GM18517 (cell line): ENCODE data around the gene INS.
"Not testable (repeated sequence)": the region's sequence is repeated elsewhere in the genome, so short reads cannot be mapped to it uniquely, and the experiment has no call there.

Experiments used
- ATAC-seq: cut with Tn5 transposase; IDR thresholded peaks from one replicate; pipeline ENCODE4 v1.9.1; 2021; ENCODE audit warnings: mild to moderate bottlenecking, moderate library complexity; ENCODE audit not compliant: unreplicated experiment

The INS gene

DNA sequence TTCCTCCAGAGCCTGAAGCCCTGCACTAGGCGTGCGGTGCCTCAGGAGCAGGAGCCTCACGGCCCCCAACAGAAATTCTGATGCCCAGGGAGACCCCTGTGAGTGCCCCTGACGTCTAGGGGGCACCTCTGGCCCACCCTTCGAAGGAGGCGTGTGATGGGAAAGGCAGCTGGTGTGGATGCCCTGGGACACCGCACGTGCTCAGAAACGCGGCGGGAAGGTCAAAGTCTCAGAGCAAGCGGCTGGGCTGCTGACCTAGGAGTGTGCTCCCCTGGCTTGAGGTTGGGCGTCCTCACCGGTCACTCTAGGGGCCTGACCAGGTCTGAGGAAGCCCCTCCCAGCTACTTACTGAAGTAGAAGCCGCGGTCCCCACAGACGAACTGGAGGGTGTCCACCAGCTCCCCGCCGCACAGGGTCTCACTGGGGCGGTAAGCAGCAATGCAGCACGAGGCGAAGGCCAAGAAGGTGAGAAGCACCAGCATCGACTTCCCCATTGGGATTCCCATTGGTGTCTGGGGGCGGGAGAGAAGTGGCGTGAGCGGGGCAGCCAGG, 25.9 kb downstream of the INS start:
- no peak for ATAC-seq

DNA sequence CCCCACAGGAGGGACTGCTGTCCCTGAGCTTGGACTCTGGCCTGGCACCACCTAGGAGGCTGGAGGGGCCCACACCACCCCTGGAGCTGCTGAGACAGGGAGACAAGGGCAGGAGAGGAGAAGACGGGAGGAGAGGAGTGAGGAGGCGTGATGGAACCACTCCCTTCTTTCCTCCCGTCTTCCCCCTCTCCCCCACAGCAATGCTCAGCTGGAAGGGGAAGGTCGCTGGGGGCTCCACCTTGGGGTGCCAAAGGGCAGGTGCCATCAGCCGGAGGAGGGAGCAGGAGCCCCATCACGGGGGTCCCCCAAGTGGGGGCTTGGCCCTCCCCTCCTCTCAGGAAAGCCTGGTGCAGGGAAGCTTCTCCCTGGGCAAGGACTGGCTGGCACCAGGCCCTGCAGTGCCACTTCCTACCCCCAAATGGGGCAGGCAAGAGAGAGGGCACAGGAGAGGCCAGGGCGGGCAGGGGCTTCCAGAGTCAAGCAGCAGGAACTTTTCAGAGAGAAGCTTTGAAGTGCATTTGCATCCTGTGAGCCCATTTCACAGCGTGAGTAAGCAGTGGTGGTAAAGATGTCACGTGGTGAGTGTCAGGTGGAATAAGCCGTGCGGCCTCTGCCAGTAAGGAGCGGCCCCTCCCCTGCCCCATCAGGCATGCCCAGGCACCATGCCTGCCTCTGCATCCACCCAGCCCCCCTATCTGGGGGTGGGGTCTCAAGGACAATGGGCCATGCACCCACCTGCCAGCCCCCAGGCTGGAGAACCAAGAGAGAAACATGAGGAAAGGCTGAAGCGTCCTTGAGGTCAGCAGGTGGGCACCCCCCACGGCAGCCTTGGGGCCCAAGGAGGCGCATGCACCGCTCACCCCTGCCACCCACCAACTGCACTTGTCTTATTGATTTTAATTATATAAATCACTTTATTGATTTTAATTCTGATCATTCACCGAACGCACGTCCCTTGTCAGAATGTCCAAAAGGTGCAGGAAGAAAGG, 26.7 kb downstream of the INS start:
- ATAC-seq = no peak

DNA sequence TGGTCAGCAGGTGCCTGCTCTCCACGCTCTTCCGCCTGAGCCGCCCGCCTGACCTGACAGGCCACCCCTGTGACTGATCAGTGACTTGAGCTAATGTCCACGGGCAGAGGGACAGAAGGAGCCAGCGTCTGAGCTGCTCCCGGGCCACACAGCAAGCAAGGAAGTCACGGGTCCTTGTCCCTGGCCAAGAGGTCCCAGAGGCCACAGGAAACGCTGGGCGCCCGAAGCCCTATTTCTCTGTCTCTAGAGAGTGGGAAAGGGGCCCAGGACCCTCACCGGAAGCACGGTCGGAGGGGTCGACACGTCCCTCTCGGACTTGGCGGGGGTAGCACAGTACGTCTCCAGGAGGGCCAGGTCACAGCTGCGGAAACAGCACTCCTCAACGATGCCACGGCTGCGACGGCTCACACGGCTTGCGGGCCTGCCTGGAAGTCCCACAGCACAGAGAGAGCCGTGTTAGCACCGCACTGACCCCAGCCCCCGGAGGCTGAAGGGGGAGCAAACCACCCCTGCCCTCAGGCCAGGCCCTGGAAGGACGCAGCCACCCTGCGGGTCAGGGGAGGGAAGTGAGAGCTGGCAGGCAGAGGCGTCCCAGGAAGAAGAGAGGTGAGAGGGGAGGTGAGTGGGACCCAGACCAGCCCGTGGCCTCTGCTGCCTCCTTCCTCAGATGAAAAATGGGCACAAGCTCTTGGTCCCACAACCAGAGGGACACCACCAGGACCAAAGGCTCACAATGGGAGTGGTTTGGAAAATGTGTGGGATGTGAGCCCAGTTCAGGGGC, 27.6 kb downstream of the INS start:
- no peak for ATAC-seq

DNA sequence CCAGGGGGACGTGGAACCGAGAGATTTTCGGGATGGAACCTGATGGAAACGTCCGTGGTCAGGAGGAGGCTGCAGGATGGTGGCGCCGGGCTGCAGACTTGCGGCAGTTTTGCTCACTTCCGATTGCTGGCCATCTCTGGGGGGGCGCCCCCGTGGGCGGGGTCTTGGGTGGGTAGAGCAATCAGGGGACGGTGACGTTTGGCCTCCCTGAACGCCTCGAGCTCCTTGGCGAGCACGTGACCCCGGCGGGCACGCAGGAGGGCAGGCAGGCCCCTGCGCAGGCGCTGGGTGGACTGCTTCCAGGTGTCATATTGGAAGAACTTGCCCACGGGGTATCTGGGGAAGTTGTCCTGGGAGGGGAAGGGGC, 28.2 kb downstream of the INS start:
- no peak for ATAC-seq

DNA sequence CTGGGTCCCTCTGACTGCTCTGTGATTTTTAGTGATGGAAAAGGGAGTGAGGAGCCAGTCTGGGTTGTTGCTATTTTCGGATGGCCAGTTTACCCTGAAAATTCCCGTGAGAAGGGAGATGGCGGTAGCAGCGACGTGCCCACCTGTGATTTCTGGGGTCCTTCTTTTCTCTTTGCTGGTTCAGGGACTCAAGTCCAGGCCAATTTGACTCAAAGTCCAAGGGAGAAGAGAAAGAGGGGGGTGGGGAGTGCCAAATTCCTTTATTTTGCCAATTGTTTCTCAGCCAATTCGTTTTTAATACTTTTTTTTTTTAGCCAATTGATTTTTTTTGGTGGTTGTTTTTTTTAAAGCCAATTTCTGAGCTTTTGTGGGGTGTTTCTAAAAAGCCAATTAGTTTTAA, 28.8 kb downstream of the INS start:
- ATAC-seq = no peak

DNA sequence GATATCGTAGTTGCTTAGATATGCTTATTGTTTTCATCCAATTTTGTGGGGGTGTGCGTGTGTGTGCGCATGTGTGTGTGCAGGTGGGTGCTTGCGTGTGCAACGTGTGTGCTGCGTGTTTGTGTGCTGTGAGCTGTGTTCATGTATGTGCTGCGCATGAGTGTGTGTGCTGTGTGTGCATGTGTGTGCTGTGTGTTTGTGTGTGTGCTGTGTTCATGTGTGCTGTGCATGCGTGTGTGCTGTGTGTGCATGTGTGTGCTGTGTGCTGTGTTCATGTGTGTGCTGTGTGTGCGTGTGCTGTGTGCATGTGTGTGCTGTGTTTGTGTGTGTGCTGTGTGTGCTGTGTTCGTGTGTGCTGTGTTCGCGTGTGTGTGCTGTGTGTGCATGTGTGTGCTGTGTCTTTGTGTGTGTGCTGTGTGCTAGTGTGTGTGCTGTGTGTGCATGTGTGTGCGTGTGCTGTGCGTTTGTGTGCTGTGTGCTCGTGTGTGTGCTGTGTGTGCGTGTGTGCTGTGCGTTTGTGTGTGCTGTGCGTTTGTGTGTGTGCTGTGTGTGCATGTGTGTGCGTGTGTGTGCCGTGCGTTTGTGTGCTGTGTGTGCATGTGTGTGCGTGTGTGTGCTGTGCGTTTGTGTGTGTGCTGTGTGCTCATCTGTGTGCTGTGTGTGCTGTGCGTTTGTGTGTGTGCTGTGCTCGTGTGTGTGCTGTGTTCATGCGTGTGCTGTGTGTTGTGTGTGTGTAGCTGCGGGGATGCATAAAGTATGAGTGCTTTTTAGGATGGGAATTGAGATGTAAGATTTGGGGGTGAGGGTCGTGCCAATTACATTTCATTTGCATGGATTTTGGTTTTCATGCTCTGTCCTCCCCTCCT, 29.4 kb downstream of the INS start:
- no peak for ATAC-seq

DNA sequence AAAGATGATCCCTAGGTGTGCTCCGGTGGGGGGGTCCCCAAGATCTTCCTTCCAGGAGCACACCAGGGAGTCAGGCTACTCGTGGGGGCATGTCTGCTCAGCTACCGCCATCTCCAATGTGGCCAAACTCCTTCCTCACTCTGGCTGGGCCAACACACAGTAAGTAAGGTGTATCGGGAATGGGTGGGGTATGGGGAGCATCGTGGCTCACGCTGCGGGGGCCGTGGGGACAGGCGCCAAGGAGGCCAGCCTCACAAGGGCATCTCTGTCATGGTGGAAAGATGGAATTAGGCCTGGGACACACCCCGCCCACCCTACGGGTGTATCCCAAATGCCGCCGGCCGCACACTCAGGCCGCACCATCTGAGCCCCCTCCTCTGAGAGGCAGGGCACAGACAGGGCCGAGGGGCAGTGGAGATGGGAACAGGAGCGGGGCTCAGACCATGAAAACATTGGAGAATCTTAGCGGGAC, 30.1 kb downstream of the INS start:
- ATAC-seq = no peak

DNA sequence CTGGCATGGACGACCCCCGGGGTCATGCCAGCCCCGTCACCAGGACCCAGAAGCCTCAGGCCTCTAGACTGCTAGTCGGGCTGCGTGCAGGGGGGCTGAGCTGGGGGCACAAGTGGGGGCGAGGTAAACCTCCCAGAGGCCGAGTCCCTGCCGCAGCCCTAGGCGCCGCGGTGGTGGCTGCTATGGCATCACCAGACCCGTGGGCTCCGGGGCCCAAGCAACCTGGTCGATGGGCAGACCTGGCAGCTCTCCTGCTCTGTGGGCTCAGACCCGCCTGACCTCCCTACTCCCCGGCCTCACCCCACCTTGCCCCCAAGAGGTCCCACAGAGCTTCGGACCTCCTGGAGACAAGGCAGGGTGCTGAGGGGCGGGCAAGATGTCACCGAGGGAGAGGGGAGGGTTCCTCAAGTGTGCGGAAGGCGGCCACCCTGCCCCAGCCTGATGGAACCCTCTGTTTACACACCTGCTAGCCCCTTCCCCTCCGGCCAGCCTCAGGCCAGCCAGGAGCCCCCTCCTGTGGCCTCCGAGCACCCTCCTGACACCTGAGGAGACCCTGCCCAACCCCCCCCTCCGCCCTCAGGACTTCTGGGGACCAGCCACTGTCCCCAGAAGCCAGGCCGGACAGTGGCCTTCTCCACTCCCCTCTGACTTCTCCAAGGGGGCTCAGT, 31.2 kb downstream of the INS start:
- no peak for ATAC-seq

DNA sequence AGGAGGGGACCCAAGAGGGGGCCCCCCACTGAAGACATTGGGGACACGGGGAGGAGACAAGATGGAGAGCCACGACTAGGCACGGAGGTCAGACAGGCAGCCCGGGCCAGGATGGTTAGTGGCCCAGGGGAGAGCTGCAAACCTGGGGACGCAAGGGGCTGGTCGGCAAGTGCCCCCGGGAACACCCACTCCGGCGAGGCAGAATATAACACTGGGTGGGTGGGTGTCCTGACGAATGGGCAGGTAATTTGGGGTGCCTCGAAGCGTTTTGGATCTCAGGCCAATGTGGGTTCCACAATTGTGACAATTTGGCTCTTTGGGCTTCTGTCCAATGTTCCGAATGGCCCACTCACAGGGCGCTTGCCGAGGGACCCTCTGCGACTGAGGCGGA, 31.7 kb downstream of the INS start:
- ATAC-seq = no peak

DNA sequence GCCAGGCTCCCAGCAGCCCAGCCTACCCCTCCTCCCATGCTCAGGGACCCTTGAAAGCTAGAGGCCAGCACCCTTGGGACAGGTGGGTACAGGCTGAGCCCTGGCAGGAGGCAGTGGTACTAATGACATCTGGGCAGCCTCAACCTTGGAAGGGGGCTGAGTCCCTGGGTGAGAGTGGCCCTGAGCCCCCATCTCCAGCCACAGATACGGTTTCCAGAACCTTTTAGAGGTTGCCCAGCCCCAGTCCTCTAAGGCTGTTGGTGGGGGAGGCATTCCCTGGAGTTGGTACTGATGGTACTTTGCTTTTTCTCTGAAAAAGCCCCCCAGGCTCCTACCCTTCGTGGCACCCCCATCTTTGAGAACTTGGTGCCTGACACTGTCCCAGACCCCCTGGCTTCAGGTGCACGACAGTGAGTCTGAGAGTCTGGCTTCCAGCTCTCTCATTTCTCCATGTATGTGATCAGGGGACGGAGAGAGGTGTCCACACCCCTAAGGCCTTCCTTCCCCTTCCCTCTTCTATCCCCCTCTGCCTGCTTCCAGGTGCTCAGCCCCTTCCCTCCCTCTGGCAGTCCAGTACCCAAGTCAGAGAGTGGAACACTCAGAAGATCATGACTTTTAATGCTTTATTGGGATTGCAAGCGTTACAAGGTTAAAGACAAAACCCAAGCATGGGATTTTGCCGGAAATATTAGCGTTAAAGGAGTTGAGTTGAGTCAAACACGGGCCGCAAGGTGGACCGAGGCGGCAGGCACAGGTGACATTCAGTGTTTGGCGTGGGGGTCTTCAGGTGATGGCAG, 32.3 kb downstream of the INS start:
- ATAC-seq = no peak

DNA sequence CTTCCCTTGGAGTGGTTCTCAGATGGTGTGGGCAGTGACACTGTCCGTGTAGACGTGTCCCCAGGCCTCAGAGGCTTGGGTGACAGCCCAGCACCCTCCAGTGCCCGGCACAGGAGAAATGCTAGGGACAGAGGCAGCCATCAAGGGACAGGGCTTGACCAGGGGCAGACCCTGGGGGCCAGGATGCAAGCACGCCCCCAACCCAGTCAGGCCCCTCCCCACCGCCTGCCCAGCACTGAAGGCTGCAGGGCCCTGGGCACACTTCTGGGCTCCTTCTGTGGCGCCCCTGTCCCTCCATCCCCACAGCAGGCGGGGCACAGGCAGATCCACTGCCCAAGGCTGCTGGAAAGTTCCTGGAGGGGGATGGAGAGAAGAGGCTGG, 32.9 kb downstream of the INS start:
- no peak for ATAC-seq

DNA sequence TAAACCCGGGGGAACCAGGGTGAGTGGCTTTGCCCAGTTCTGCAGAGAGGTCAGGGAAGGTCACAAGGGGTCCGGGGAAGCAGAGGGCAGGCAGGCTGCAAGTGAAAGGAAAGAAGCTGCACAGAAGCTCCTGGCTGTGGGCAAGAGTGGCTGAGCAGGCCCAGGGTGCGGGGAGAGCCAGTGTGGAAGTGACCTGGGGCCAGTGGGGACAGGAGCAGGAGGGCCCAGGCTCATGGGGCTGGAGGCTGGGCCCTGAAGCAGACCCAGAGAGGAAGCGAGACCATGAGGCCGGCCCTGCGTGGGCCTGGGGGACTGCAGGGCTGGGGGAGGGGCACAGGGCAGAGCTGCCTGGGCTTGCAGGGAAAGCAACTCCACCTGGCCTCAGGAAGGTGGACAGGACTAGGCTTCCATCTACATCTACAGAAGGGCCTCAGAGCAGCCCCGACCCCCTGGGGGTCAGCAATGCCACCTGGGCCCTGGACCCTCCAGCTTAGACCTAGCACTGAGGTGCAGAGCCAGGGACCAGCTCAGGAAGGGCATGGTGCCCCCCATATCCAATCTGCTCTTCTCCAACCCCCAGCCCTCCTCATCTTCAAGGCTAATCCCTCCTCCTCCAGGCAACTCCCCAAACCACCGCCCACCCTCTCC, 33.4 kb downstream of the INS start:
- ATAC-seq = no peak

DNA sequence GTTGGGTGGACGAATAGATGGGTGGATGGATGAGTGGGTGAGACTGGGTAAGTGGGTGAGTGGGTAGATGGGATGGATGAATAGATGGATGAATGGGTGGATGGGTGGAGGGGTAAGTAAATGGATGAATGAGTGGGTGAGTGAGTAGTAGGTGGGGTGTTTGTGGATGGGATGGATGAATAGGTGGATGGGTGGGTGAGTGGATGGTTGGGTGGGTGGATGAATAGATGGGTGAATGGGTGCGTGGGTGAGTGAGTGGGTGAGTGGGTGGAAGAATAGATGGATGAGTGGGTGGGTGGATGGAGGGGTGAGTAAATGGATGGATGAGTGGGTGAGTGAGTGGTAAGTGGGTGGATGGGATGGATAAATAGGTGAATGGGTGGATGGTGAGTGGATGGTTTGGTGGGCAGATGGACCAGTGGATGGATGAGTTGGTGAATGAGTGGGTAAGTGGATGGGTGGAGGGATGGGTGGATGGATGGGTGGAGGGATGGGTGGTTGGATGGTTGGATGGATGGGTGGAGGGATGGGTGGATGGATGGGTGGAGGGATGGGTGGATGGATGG, 34.4 kb downstream of the INS start:
- no peak for ATAC-seq

DNA sequence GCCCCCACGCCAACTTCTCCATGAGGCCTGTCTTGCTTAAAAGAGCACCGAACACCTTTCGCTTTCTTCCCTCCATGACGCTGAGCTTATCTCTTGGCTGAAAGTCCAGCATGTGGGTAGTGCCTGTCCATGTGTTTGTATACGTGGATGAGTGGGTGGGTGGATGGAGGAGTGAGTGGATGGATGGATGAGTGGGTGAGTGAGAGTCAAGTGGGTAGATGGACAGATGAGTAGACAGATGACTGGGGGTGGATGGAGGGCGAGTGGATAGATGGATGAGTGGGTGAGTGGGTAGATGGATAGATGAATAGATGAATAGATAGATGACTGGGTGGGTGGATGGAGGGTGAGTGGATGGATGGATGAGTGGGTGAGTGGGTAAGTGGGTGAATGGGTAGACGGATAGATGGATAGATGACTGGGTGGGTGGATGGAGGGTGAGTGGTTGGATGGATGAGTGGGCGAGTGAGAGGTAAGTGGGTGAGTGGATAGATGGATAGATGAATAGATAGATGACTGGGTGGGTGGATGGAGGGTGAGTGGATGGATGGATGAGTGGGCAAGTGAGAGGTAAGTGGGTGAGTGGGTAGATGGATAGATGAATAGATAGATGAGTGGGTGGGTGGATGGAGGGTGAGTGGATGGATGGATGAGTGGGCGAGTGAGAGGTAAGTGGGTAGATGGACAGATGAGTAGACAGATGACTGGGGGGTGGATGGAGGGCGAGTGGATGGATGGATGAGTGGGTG, 36.1 kb downstream of the INS start:
- ATAC-seq = not testable (repeated sequence)

DNA sequence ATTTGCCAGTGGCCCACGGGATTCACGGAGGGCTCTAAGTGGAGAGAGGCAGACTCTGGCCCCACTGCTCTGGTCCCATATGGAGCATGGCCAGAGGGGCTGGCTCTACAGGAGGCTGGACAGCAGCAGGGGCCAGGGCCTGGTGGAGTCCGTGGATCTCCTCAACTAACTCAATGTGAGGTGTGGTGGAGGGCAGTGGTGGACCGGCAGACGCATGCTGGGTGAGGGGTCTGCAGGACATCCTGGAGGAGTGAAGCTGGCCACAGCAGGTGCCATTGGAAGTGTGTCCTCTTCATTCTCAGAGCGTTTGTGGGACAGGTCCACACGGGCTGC, 37.4 kb downstream of the INS start:
- ATAC-seq = no peak

DNA sequence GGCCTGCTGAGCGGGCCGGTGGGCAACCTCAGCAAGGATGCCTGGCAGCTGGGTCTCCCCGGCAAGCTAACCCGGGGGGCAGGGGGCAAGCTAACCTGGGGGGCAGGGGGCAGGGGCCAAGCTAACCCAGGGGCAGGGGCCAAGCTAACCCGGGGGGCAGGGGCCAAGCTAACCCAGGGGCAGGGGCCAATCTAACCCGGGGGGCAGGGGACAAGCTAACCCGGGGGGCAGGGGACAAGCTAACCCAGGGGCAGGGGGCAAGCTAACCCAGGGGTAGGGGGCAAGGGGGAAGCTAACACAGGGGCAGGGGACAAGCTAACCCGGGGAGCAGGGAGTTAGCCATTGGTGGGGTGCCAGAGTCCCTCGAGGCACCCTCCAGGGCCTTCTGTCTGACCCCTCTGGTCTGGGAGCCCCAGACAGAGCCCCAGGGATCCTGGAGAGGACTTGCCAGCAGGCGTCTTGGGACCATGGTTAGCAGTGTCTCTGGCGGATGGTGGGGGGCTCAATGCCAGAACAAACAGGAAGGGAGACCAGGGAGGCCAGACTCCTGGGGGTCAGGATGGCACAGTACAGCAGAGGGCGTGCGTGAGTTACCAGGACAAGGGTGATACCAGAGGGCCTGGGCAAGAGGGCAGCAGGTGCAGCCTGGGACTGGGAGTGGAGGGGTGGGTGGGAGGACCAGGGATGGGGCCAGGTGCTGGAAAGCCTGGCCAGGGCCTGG, 37.9 kb downstream of the INS start:
- ATAC-seq = no peak

DNA sequence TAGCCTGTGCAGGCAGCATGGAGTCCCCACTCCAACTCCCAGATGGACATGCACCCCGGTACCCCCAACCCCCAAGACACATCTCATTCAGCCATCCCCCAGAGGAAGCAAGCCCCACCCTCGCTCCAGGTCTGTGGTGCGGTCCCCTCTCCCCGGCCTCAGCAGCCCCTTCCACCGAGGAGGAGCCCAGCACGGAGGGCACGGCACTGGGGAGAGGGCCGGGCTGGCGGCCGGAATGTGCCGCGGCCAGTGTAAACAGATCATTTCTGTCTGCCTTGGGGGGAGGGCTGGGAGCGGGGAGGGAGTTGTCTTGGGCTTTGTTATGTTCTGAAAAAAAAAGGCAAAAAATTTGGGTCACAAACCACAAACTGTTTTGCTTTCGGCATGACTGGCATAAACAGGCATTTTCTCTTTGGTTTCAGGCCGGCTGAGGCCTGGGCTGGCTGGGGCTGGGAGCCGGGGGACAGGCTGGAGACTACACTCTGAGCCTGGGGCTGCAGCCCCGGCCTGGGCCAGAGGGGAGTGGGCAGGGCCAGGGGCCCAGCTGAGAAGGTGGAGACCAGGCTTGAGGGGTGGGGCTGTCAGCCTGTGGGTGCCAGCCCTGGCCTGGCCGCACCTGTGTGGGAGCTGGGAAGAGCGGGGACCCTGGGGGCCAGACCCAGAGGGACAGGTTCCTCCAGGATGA, 38.6 kb downstream of the INS start:
- ATAC-seq = no peak
